ENCODE measurements around the gene DPH5.

DNA sequence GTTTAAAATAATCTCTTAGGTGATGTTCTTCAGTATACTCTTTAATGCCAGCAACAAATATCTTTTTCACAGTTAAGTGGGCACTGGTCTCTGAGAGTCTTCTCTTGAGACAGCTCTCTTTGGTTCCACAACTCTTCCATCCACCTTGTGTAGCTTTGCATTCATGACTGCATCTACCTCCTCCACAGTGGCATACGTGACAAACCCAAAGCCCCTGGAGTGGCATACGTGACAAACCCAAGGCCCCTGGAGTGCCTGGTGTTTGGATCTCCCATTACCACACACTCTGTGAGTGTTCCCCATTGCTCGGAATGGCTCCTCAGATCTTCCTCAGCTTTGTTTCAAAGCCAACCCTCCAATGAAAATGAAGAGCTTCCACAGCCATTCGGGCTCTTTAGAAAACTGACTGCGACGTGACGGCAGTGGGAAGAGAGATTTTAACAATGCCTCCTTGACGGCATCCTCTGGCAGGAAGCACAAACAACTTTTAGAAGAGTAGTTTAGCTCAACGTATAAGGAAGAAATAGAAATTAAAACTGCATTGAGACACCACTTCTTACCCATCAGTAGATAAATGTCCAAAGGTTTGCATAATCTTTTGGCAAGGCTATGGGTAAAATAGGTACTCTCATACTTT is 83.9 kb downstream of the DPH5 start:
- TF ChIP-seq POLR2A (IDR thresholded peaks at IDR 0.05; ENCODE audit: low read length): no peak
- no peak for TF ChIP-seq GATA1 (IDR thresholded peaks at IDR 0.05; ENCODE audit: low read depth, low read length)
